Adrenal gland (tissue), 12 donors: ENCODE measurements around the gene ACAD9. TPM values are rescaled to one million over a fixed set of nuclear protein-coding genes. Genes with fewer than 3 reads are reported as not detected.

Source experiments
- DNase-seq, 7 donors: peaks; one replicate each; pipeline ENCODE4 v3.0.0-alpha.2; 2019 to 2020
- H3K27ac ChIP-seq, 5 donors: fragments of 200-600 bp; sonication (generic) in 4 of 5; 1 replicate in 3 of 5; 2 replicates in 2 of 5; pipeline versions ENCODE4 v1.5.1 to v1.8.0; 2016 to 2020; ENCODE audit warnings: mild to moderate bottlenecking in 1 of 5
- H3K27me3 ChIP-seq: fragments of 200-600 bp; 2 replicates; pipeline ENCODE4 v1.8.0; 2021
- H3K36me3 ChIP-seq, 2 donors: fragments of 200-600 bp; replicated peaks in 1 of 2; 1 replicate in 1 of 2; 2 replicates in 1 of 2; pipeline versions ENCODE4 v1.5.1 to v1.8.0; 2018 to 2022
- H3K4me1 ChIP-seq, 2 donors: fragments of 200-600 bp; replicated peaks in 1 of 2; 1 replicate in 1 of 2; 2 replicates in 1 of 2; pipeline versions ENCODE4 v1.5.1 to v1.8.0; 2018 to 2021
- H3K4me3 ChIP-seq, 4 donors: fragments of 200-600 bp; sonication (generic) in 3 of 4; one replicate each; pipeline ENCODE4 v1.5.1; 2016 to 2018
- H3K9me3 ChIP-seq, 3 donors: fragments of 200-600 bp; sonication (generic) in 1 of 3; replicated peaks in 1 of 3; 1 replicate in 2 of 3; 2 replicates in 1 of 3; pipeline versions ENCODE4 v1.5.1 to v1.8.0; 2016 to 2021
- POLR2A ChIP-seq, 2 donors: fragments of 450-650 bp; IDR thresholded peaks; one replicate each; pipeline ENCODE4 v1.6.1; 2017; ENCODE audit warnings: antibody characterized with exemption in 2 of 2, mild to moderate bottlenecking in 2 of 2, moderate library complexity in 1 of 2
- WGBS, 4 donors: extraction: QIAGEN DNeasy Blood & Tissue Kit in 2 of 4; methylation state at CpG; one replicate each; pipeline versions ENCODE4 v1.1.5 to v1.1.7; 2013 to 2017; 5-methylcytosine and 5-hydroxymethylcytosine counted together
- intact Hi-C, 2 donors: fragments of 100-400 bp; cut with DNase I; formaldehyde crosslinking; loops; one replicate each; pipeline versions ENCODE4 v1.14.1 to v1.15.0; 2022 to 2023
- polyA plus RNA-seq, 3 donors: library from polyadenylated mRNA; stranded (reverse); fragments of 200-250 nt in 2 of 3; fragments of 350-450 nt in 1 of 3; fragmentation: Illumina TruSeq in 1 of 3; extraction: RNeasy Lipid Tissue Mini Kit (QIAGEN cat#74804) in 1 of 3; gene quantifications; one replicate each; pipeline ENCODE4 v1.2.3, GENCODE V29; 2013 to 2014
- total RNA-seq, 9 donors: library from RNA; depleted of rRNA in 4 of 9; stranded (reverse); fragments of >200 nt in 4 of 9; fragments of 120-200 nt in 1 of 9; fragmentation: NEBNext Ultra II Directional in 1 of 9; extraction: Animal tissue kit (Norgen Biotek cat#: 25700) in 1 of 9; gene quantifications; one replicate each; pipeline versions ENCODE4 v1.1.0 to v1.2.4, GENCODE V29; 2013 to 2023
- TF ChIP-seq, protein P1 (sequence below), 6 experiments: fragments of 450-650 bp in 4 of 6; fragments of 200-600 bp in 2 of 6; sonication (generic) in 1 of 6; IDR thresholded peaks; 1 replicate in 5 of 6; 2 replicates in 1 of 6; pipeline versions ENCODE4 v1.5.1 to v1.8.0; 2016 to 2021; ENCODE audit warnings: antibody characterized with exemption in 6 of 6, mild to moderate bottlenecking in 2 of 6, moderate library complexity in 1 of 6
- donor health status: healthy with polysubstance abuse.
- donor health status: Bipolar disorder and iron deficiency.
- donor health status: DM: yes; HTN: yes; CAD: no.
- donor health status: DM: no; HTN: no; CAD: no.
- donor health status: DM: no; HTN: no; CAD: no.
- donor health status: DM: yes; HTN: yes; CAD: no.

The ACAD9 gene
- total and polyA plus RNA-seq, 12 donors: 39.1 to 68.0 (median 51.6) TPM

DNA sequence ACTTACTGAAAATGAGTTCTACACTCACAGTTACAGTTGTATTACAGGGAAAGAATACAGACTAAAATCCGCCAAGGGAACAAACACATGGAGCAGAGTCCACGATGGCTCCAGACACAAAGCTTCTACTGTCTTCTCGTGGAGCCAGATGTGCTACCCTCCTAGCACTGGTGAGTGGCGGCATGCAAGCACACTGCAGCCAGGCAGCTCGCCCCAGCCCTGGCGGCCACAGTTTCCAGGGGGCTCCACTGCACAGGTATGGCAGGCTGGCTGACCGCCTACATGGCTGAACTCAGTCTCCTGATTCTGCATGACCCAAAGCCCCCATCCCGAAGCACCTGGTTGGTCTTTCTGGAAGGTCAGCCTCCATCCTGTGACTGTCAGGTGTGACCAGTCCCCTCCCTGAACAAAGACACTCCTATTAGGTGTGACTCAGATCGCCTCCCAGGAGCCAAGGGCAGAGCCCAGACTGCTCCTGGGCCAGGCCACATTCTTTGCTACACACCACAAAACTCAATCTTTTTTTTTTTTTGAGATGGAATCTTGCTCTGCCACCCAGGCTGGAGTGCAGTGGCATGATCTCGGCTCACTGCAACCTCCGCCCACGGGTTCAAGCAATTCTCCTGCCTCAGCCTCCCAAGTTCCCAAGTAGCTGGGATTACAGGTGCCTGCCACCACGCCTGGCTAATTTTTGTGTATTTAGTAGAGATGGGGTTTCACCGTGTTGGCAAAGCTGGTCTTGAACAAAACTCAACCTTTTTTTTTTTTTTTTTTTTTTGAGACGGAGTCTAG is 62.9 kb downstream of the ACAD9 start:
- intact Hi-C loops: no loop called here

DNA sequence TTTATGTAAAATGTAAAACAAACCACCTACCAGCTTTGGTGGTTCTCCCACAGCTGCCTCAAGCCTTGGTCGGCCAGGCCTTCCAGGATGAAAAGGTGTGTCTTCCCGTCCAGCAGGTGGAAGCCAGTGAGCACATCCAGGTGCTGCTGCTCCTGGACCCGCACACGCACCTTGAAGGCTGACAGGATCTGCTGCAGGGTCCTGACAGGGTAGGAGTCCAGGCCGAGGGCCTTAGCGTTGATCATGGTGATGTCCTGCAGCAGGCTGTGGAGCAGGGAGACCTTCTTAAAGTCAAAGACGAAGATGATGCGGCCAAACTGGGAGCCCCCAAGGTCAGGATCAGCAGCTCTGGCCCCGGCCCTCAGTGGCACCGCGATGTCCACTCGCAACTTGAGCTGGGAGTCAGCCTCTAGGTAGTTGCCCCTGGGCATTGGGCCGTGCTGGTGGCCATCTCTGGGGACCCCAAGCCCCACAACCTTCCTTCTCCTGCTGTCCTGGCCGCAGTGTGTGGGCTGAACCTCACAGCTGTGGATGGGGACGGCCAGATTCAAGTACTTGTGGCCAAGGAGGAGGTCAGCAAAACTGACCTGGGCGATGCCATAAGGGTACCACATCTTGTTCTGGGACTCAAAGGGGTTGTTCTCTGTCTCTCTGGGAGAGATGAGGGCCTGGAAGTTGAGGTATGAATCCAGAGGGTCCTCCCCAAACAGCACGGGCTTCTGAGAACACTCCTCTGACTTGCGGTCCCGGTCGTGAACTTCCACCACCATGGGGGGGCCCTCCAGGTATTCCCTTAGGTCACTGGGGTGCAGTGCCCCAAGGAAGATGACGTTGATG is 65.8 kb downstream of the ACAD9 start:
- no peak overlapping the region for H3K4me3 ChIP-seq
- intact Hi-C loops: no loop called here
- 79 to 89% (median 86%) methylated on average over 10 to 21 of the region's 21 CpGs for WGBS, 4 donors
- no peaks in the 10 kb centered on the region for H3K36me3 ChIP-seq
- no peaks in the 10 kb centered on the region for H3K4me1 ChIP-seq
- DNase-seq: peak in 1 of 7 donors; percentile 10
- TF ChIP-seq POLR2A (IDR thresholded peaks at IDR 0.05): no peak
- TF ChIP-seq, protein P1, sequence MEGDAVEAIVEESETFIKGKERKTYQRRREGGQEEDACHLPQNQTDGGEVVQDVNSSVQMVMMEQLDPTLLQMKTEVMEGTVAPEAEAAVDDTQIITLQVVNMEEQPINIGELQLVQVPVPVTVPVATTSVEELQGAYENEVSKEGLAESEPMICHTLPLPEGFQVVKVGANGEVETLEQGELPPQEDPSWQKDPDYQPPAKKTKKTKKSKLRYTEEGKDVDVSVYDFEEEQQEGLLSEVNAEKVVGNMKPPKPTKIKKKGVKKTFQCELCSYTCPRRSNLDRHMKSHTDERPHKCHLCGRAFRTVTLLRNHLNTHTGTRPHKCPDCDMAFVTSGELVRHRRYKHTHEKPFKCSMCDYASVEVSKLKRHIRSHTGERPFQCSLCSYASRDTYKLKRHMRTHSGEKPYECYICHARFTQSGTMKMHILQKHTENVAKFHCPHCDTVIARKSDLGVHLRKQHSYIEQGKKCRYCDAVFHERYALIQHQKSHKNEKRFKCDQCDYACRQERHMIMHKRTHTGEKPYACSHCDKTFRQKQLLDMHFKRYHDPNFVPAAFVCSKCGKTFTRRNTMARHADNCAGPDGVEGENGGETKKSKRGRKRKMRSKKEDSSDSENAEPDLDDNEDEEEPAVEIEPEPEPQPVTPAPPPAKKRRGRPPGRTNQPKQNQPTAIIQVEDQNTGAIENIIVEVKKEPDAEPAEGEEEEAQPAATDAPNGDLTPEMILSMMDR (IDR thresholded peaks at IDR 0.05): no peak
- no peaks in the 10 kb centered on the region for H3K27me3 ChIP-seq
- no peaks in the 10 kb centered on the region for H3K9me3 ChIP-seq
- H3K27ac ChIP-seq: no peak overlapping the region

More for the DNA sequence above, 62.9 kb downstream of the ACAD9 start:
- WGBS, 4 donors: 81 to 88% (median 84%) methylated on average over 13 to 15 of the region's 15 CpGs
- no peaks in the 10 kb centered on the region for H3K36me3 ChIP-seq
- H3K9me3 ChIP-seq: no peaks in the 10 kb centered on the region
- H3K27ac ChIP-seq: no peak overlapping the region
- TF ChIP-seq POLR2A (IDR thresholded peaks at IDR 0.05): no peak
- TF ChIP-seq, protein P1 (IDR thresholded peaks at IDR 0.05): no peak
- no peak overlapping the region for H3K4me3 ChIP-seq
- H3K27me3 ChIP-seq: no peaks in the 10 kb centered on the region
- peak in 1 of 7 donors; percentile 25 for DNase-seq
- H3K4me1 ChIP-seq: no peaks in the 10 kb centered on the region

DNA sequence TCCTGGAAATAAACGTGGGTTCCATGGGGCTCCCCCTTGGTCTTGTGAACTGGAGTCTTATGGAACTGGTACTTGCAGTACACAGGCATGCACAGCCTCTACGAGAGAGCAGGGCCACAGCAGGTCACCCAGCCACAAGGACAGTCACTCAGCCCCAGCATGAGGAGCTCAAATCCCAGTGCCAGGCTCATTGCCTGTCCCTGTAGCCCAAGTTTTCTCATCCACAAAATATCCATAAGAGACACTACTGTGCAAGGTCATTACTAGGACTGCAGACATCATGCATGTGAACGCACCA is 66.4 kb downstream of the ACAD9 start:
- no peaks in the 10 kb centered on the region for H3K27me3 ChIP-seq
- H3K4me3 ChIP-seq: no peak overlapping the region
- WGBS, 4 donors: 64 to 100% (median 70%) methylated on average over 1 to 3 of the region's 3 CpGs
- no peaks in the 10 kb centered on the region for H3K4me1 ChIP-seq
- intact Hi-C loops: no loop called here
- no peaks in the 10 kb centered on the region for H3K9me3 ChIP-seq
- DNase-seq: peak in 1 of 7 donors; percentile 17
- no peak overlapping the region for H3K27ac ChIP-seq
- TF ChIP-seq POLR2A (IDR thresholded peaks at IDR 0.05): no peak
- TF ChIP-seq, protein P1 (IDR thresholded peaks at IDR 0.05): no peak
- no peaks in the 10 kb centered on the region for H3K36me3 ChIP-seq

DNA sequence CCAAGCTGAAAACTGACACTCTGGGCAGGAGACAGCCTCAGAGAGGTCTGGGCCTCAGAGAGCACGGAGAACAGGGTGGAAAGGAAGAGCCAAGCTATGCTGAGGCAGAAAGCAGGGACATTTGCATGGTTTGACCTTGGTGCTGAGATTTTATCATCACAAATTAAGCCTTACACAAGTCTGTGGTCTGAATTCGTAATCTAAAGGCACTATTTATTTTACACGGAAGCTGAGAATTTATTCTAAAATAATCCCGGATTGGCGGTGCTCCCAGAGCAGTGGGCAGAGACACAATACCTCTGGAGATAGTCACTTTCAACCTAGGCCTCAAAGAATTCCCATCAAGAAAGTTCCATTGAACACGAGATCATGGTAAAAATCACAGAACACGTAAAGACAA is 67.0 kb downstream of the ACAD9 start:
- 66 to 85% (median 77%) methylated on average over 7 of the region's 7 CpGs for WGBS, 4 donors
- no peaks in the 10 kb centered on the region for H3K9me3 ChIP-seq
- no peak for DNase-seq

More for the DNA sequence above, 67.0 kb downstream of the ACAD9 start:
- TF ChIP-seq POLR2A (IDR thresholded peaks at IDR 0.05): no peak
- TF ChIP-seq, protein P1 (IDR thresholded peaks at IDR 0.05): no peak
- intact Hi-C loops: no loop called here
- no peak overlapping the region for H3K4me3 ChIP-seq
- no peaks in the 10 kb centered on the region for H3K27me3 ChIP-seq
- H3K27ac ChIP-seq: no peak overlapping the region
- no peaks in the 10 kb centered on the region for H3K36me3 ChIP-seq
- no peaks in the 10 kb centered on the region for H3K4me1 ChIP-seq
